ENCODE data around the gene BUB3.

The BUB3 gene

GRCh38 chr10:123141791-123142700 lies 12.2 kb upstream of the BUB3 start:
- DNase-seq, result no peak

DNA sequence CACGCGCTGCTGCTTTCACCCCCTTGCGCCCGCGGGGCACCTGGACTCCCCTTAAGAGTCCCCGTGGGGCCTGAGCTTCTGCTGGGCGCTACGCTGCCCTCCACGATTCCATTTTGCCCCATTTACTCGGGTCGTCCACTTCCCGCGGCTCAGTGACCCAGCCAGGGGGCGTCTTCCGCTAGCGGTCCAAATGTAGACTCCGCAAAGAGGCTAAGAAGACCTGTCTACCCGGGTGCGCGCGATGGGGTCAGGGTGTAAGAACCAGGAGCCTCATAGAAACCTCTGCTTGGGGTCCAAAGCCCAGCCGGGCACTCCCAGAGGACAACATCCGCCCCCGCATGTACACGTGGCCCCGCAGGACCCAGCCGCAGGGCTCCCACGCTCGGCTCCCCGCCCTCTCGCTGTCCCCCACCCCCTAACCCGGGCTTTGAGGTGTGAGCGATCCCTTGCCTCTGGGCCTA lies 11.5 kb upstream of the BUB3 start:
- no peak for DNase-seq

GRCh38 chr10:123143162-123143824 lies 10.9 kb upstream of the BUB3 start:
- no peak for DNase-seq

- DNase-seq, result no peak
Measured at GRCh38 chr10:123143825-123144168, 10.4 kb upstream of the BUB3 start.

- DNase-seq, result no peak
Measured at GRCh38 chr10:123144697-123145541, 9.3 kb upstream of the BUB3 start.

DNA sequence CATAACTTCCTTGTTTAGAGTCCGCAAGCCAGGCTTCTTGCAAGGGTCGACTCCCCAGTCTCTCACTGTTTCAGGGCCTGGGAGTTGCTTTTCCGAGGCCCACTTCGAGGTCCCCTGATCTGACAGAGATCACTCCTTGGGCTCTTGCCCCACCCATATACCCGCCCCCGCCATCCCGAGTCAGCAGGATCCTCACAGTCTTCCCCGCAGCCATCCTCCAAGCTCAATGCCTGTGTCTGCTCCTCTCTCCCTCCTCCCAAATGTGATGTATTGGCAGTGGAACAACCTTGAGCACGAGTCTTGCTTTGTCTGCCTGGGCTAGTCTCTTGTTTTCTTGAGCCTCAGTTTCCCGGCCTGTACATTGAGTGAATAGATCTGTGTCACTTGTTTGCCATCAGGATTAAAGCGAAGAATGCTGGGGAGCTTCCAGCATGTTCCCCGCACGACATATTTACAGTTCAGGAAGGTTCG lies 8.6 kb upstream of the BUB3 start:
- no peak for DNase-seq

GRCh38 chr10:123146013-123146893 lies 7.9 kb upstream of the BUB3 start:
- DNase-seq, result no peak

GRCh38 chr10:123146894-123147634 lies 7.1 kb upstream of the BUB3 start:
- DNase-seq, result no peak

- peak; percentile 51 for DNase-seq
Measured at GRCh38 chr10:123147635-123148413, 6.4 kb upstream of the BUB3 start, which contains the start of gene HMX2. TSS of gene HMX2 (plus strand) at chr10:123148136. CDS start at chr10:123148379, 243 bp downstream.

DNA sequence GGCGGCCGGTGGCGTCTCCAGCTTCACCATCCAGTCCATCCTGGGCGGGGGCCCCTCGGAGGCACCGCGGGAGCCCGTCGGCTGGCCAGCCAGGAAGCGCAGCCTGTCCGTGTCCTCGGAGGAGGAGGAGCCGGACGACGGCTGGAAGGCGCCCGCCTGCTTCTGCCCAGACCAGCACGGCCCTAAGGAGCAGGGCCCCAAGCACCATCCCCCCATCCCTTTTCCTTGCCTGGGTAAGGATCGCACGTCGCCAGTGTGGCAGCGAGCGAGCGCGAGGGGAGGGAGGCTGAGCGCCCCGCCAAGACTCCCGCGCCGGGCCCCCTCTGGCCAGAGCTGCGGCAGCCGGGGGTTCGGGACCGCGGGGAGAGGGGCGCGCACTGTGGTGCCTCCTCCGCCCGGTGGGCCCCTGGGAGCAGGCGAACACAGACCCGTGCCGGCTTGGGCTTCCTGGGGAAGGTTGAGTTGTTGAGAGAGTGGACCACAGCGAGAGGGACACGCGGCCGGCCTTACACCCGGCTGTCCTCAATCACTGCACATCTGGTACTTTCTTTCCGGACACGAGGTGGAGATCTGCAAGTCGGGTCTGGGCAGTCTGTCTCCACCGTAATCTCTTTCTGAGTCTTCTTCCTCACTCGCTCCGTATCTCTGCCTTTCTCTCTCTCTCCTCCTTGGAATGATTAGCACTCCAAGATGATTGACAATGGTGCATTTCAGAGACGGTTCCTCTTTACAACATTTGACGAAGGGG lies 5.6 kb upstream of the BUB3 start:
- DNase-seq, result no peak

DNA sequence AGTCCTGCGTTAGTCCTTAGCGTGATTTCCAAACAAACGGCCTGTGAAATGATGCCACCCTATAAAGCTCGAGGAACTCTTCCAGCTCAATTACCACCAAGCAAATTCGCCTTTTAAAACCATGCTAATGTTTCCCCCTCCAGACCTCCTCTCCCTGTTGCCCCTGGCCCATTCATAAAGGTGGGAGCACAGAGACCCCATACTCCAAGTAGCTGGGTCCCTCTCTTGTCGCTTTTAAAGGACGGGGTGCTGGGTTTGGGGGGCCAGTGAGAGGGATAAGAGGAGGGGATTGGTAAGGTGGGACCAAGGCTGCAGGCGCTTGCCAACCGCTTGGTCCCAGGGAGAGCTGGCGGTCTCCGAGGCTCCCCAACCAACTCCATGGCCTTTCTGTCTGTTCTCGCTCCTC lies 5.0 kb upstream of the BUB3 start:
- no peak for DNase-seq

DNA sequence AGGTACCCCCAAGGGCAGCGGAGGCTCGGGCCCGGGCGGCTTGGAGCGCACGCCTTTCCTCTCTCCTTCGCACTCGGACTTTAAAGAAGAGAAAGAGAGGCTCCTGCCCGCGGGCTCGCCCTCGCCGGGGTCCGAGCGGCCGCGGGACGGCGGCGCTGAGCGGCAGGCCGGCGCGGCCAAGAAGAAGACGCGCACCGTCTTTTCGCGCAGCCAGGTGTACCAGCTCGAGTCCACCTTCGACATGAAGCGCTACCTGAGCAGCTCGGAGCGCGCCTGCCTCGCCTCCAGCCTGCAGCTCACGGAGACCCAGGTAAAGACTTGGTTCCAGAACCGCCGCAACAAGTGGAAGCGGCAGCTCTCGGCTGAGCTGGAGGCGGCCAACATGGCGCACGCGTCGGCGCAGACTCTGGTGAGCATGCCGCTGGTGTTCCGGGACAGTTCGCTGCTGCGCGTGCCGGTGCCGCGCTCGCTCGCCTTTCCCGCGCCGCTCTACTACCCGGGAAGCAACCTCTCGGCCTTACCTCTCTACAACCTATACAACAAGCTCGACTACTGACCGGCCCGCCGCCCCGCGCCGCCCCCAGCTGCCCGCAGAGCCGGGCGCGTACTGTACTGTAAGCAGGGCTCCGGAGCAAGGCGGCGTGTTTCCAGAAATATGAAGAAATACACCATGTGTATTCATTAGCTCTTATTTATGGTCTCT lies 4.5 kb upstream of the BUB3 start:
- DNase-seq, result no peak

DNA sequence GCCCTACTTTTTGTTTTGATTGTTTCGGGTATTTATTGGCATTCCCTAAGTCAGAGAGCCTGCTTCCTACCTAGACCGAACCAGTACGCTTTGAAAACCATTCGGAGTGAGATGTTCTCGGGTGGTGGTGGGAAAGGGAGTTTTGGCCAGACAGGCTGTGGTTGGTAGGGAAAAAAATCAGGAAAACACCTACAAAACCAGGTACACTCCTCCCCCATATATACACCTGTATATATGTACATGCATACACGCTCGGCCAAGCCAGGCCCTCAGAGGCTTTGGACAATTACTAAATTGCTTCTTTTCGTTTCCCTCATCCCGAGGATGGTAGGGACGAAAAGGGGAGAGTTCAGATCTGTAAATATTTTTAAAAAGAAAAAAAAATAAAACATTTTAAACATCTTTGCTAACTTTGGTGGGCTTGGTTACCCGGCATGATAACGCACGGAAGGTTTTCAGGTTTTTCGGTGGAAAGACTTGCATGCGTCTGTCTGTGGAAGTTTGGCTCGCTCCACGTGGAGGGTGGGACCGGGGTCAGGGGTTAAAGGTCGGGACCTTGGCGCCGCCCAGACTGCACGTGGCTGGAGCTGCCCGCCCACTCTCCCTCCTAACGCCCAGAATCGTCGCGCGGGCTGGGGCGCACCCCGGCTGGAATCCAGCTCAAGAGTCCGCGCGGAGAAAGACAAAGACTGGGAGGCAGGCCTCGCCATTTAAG lies 3.8 kb upstream of the BUB3 start:
- DNase-seq, result no peak

DNA sequence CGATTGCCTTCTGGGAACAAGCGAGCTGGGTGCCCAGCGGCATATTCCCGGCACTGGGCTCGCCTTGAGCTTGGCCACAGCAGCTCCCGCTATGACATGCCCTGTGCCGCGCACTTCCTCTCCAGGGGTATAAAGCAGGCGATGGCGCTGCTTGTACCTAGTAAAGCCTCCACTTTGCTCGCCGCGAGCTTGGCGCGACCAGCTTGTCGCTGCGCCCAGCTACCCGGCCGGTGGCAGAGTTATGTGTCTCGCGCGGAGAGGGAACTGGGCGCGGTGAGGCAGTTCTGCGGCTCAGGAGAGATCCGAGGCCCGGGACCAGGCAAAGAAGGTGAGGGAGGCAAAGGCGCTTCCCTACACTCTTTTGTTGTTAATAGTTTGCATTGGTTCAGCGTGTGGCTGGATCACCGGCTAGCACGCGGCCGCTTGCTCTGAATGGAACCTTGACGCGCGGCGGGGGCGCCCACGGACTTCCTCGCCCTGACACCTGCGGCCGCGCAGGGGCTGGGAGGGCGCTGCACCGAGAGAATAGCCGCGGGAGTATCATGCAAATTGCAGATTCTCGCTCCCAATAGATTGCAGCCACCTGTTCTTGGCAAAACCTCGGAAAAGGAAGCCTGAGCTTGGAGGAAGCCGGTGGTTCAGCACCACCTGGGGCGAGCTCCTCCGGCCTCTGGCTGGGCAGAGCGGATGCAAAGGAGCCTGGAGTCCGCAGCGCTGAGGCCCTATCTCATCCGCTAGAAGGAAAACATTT lies 3.0 kb upstream of the BUB3 start:
- DNase-seq, result no peak

GRCh38 chr10:123151737-123152135 lies 2.5 kb upstream of the BUB3 start:
- DNase-seq, result no peak

DNA sequence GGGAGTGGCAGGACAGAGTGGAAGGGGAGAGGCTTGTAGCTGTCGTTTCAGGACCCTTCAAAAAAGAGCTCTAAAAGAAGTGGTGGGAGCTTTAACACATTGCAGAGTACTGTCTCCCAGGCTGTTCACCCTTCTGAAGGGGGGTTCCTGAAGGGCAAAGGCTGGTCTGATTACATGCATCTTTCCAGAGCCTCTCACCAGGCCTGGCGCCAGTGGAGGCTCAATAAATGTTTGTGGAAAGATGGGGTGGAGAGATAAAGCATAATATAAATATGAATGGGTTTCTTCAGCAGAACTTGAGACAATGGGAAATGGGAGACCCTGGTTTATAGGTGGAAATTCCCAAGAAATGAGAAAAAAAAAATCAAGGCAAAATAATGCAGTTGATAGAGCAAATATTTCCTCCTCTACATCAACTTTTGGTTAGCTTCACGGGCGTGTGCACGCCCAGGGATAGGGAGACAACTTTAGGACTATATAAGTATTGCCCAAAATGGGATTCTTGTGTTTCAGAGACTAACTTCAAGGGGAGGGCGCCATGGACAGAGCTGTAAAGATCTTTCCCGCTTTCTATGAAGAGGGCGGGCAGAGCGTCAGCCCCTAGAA lies 613 bp upstream of the BUB3 start:
- no peak for DNase-seq

Data from NCI-H510A treated with DMSO at 0.1 percent for 48 hours (cell line).